Measurements from ENCODE around the gene HS3ST4. TPM values are rescaled to one million over a fixed set of nuclear protein-coding genes. Genes with fewer than 3 reads are reported as not detected.

HS3ST4 gene
- total RNA-seq, 1 experiment from 2014 or later: not detected

DNA sequence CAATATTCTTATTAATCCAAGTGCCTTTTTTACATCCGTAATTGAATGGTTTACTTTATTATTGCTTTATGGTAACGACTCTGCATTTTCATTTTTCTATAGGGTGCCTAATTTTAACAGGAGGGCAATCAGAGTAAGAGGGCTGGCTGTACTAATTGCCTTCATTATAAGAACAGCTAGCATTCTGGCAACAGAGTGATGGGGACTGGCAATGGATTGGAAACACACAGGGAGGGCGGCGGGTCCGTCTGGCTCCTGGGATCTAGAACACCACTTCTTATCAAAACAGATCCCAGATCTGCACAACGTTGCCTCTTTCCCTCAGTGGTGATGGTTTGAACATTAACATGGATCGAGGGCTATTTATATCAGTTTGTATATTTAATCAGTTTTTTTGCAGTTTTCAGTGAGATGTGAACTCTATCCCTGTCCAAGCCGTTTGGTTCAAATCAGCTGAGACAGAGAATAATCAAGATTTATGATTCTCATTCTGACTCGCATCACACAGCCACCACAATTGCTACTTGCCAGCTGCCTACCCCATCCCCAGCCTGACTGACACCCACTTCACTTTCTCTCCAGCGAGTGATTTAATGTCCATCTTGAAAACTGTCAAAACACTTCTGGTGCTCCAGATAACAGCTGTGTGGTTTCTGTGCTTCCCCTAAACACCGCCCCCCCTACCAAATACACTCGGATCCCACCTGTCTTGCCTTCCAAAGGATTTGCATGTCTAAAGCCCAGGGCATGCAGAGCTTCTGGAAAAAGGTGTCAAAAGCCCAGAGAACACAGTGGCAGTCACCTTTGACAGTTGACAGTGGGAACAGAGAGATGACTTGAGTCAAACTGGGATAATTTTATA is 327.9 kb downstream of the HS3ST4 start:
- ChIA-PET CTCF (no interaction called here), RAD21 (ENCODE audit: low non-redundant PET in 1 of 2, low total read pairs in 2 of 2, uncharacterized antibody in 2 of 2, unreplicated experiment in 2 of 2) (no interaction called here), POLR2A (no interaction called here)
- no peaks in the 10 kb centered on the region for H3K79me2 ChIP-seq (ENCODE audit: insufficient read depth, low read length)
- H3K4me3 ChIP-seq (replicated peaks in 1 of 2; ENCODE audit: low read depth in 1 of 2, low read length in 2 of 2): no peak overlapping the region
- no peaks in the 10 kb centered on the region for H3K9me2 ChIP-seq (ENCODE audit: insufficient read depth)
- H3K9ac ChIP-seq (ENCODE audit: low read length): no peak overlapping the region
- no TSS peak for BruUV-seq (replicated peaks)
- H2AFZ ChIP-seq (ENCODE audit: low read depth, low read length, poor library complexity, severe bottlenecking): no peak overlapping the region
- H4K20me1 ChIP-seq (ENCODE audit: insufficient read depth): no peaks in the 10 kb centered on the region
- H3K4me2 ChIP-seq (ENCODE audit: low read length): no peak overlapping the region
- H3K9me3 ChIP-seq (ENCODE audit: control insufficient read depth in 1 of 2, insufficient read depth in 1 of 2, low read depth in 1 of 2, low read length in 2 of 2): peaks cover 4 to 16% of the 10 kb centered on the region in 2 experiments; a peak in 2 of 4 replicates
- H3K27me3 ChIP-seq (ENCODE audit: insufficient read depth, low read length): no peaks in the 10 kb centered on the region
- intact Hi-C loops (cut with micrococcal nuclease): no loop called here
- TF ChIP-seq, protein P1, sequence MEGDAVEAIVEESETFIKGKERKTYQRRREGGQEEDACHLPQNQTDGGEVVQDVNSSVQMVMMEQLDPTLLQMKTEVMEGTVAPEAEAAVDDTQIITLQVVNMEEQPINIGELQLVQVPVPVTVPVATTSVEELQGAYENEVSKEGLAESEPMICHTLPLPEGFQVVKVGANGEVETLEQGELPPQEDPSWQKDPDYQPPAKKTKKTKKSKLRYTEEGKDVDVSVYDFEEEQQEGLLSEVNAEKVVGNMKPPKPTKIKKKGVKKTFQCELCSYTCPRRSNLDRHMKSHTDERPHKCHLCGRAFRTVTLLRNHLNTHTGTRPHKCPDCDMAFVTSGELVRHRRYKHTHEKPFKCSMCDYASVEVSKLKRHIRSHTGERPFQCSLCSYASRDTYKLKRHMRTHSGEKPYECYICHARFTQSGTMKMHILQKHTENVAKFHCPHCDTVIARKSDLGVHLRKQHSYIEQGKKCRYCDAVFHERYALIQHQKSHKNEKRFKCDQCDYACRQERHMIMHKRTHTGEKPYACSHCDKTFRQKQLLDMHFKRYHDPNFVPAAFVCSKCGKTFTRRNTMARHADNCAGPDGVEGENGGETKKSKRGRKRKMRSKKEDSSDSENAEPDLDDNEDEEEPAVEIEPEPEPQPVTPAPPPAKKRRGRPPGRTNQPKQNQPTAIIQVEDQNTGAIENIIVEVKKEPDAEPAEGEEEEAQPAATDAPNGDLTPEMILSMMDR (IDR thresholded peaks at IDR 0.05 in 2 of 3, conservative IDR thresholded peaks at IDR 0.05 in 1 of 3; ENCODE audit: borderline replicate concordance in 1 of 3, insufficient read depth in 1 of 3, low read depth in 2 of 3, low read length in 2 of 3): no peak
- TF ChIP-seq, protein P2, sequence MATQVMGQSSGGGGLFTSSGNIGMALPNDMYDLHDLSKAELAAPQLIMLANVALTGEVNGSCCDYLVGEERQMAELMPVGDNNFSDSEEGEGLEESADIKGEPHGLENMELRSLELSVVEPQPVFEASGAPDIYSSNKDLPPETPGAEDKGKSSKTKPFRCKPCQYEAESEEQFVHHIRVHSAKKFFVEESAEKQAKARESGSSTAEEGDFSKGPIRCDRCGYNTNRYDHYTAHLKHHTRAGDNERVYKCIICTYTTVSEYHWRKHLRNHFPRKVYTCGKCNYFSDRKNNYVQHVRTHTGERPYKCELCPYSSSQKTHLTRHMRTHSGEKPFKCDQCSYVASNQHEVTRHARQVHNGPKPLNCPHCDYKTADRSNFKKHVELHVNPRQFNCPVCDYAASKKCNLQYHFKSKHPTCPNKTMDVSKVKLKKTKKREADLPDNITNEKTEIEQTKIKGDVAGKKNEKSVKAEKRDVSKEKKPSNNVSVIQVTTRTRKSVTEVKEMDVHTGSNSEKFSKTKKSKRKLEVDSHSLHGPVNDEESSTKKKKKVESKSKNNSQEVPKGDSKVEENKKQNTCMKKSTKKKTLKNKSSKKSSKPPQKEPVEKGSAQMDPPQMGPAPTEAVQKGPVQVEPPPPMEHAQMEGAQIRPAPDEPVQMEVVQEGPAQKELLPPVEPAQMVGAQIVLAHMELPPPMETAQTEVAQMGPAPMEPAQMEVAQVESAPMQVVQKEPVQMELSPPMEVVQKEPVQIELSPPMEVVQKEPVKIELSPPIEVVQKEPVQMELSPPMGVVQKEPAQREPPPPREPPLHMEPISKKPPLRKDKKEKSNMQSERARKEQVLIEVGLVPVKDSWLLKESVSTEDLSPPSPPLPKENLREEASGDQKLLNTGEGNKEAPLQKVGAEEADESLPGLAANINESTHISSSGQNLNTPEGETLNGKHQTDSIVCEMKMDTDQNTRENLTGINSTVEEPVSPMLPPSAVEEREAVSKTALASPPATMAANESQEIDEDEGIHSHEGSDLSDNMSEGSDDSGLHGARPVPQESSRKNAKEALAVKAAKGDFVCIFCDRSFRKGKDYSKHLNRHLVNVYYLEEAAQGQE (IDR thresholded peaks at IDR 0.05; ENCODE audit: low read depth): no peak
- no peak for TF ChIP-seq SP1 (IDR thresholded peaks at IDR 0.05; ENCODE audit: low read depth)
- no peak for TF ChIP-seq FOSL1 (IDR thresholded peaks at IDR 0.05; ENCODE audit: low read depth)
- no peak for TF ChIP-seq CBX3 (IDR thresholded peaks at IDR 0.05; ENCODE audit: low read depth)
- no peak for TF ChIP-seq EZH2phosphoT487 (IDR thresholded peaks at IDR 0.05; ENCODE audit: borderline replicate concordance)
- no peak for TF ChIP-seq POLR2A (IDR thresholded peaks at IDR 0.05; ENCODE audit: borderline replicate concordance, extremely low read depth, insufficient read depth, insufficient read length)
- no peaks in the 10 kb centered on the region for H3K36me3 ChIP-seq (ENCODE audit: control insufficient read depth in 1 of 2, insufficient read depth in 2 of 2, low read length in 2 of 2)
- no peaks in the 10 kb centered on the region for H3K4me1 ChIP-seq (ENCODE audit: control insufficient read depth in 1 of 2, insufficient read depth in 2 of 2, low read length in 2 of 2)
- ATAC-seq (no peak), DNase-seq (ENCODE audit: low read depth, low spot score) (no peak)
- H3K27ac ChIP-seq (ENCODE audit: low read depth, low read length): no peak overlapping the region

Data from HCT116 (cell line).